Endothelial cell of hepatic sinusoid (primary cell): Measurements from ENCODE around the gene POU4F1.

Experiments used
- in situ Hi-C: cut with HindIII; loops from 2 replicates; pipeline ENCODE4 v1.10.0; 2017; ENCODE audit warnings: low sequenced_read_pairs

The POU4F1 gene

DNA sequence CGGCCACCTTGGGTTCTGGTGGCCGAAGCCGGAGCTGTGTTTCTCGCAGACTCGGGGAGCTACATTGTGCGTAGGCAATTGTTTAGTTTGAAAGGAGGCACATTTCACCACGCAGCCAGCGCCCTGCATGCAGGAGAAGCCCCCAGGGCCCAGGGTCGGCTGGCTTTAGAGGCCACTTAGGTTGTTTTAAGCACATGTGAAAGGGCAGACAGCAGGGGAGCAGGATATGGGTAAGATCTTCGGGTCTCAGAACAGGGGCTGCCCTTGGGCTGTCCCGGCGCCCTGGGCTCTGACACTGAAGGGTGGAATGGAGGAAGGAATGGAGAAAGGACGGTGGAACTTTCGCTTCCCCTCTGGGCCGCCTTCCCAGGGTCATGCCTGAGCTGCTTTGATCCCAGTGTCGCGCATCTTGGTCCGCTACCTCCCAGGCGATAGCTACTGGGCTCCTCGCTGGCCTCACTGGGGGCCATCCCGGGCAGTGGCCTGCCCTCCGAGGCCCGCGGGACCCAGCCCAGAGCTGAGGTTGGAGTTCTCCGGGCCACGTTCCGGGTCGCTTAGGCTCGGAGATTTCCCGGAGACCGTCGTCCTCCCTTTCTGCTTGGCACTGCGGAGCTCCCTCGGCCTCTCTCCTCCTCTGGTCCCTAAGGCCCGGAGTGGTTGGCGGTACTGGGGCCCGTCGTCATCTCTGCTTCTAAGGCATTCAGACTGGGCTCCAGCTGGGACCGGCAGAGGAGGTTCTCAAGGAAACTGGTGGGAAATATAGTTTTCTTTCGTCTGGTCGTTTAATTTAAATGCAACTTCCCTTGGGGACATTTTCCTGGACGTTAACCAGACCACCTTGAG is 4.3 kb upstream of the POU4F1 start:
- in situ Hi-C loops, result no loop called here

DNA sequence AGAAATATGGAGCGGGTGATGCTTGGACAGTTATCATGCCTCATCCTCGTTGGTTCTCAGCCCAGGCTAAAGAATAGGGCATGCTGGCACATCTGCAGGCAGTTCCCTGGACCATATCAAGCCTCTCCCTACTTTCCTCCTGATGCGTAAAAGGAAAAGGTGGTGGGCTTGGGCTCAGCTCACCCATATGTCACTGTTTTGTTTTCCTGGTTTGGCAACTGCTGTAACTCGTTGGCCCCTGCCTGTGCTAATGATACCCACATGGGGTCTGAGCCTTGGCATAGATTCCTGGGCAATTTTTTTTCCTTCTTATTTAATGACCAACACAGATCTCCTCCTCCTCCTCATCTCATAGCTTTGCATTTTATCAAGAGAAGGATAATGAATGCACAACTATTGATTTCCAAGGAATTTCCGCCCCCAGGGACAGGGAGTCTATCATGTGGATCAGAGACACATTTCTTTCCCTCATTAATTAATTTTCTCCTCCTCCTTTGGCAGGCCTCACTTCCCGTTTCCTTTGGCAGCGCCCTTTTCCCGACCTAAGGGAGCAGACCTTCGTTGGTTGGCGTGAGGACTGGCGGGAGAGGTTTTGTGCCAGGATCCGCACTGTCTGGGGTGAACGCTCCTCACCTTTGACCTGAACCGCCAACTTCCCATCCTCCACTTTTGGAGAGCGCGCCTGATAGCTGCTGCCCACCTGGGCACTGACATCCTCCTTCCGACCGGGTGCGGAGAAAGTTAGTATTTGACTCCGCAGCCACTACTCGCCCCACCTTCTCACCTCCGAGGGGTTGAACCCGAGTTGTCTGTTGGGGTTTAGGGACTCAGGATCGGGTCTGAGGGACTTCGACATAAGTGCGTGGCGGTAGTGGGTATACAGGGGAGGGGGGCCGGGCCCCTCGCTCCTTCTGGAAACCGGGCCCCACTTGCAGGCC is 3.4 kb upstream of the POU4F1 start:
- in situ Hi-C loops, result no loop called here

DNA sequence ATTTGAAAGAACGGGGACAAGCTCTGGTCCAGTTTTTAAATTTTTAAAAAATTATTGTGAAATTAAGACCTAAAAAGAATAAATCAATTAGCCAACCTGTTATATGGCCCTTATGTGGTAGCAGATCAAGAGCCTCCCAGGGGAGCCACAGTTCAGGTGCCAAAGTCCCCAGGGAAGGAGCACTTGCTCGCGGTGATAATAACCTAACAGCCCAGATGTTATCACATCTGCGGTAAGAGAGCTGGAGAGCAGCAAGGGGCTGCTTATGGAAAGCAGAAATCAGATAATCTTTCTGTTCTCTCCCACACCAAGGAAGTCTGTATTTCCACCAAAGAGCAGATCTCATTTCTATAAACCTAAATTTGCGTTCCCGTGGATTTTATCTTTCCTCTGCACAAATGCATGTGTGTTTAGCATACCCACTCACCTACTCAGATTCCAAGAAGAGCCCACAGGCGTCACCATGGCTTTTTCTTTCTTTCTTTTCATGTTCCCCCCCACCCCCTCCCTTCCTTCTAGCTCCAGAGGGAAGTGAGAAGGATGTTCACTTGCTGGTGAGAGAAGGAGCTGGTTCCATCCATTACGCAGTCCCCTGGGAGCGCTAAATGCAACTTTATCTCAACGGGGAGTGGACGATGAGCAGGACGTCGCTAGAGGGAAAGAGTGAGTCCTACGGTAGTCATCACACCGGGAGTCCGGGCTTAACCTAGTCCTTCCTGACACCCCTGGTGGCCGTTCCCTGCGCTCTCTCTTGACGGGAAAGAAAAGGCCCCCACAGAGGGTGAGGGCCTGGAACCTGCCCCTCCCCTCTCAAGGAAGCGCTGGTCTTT is 1.6 kb upstream of the POU4F1 start:
- in situ Hi-C loops, result no loop called here

DNA sequence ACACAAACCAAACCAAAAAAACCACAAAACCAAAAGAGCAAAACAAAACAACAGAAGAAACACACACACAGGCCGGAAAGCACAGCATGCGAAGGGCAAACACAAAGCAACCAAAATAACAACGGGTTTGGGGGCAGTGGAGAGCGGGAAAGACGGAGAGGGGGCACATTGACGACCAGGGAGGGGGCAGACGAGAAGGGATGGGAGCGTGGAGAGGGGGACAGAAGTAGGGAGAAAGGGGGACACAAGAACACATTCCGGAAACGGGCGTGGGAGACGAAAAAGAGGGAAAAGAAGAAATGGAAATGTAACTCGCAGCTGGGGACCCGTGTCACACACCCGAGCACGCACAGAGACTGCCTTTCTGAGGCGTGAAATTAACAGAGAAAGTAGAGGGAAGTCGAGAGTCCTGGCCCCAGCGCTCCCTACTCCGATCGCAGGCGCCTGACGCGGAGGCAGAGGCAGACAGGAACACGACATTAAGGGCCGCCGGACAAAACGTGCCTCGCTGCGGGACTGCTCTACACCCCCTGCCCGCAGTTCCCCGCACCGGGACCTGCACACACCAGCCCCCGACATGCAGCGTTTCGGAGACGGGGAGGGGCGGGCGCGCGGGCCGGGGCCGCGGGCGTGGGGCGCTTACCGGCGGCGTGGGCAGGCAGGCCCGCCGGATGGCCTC is 652 bp downstream of the POU4F1 start:
- in situ Hi-C loops, result no loop called here

DNA sequence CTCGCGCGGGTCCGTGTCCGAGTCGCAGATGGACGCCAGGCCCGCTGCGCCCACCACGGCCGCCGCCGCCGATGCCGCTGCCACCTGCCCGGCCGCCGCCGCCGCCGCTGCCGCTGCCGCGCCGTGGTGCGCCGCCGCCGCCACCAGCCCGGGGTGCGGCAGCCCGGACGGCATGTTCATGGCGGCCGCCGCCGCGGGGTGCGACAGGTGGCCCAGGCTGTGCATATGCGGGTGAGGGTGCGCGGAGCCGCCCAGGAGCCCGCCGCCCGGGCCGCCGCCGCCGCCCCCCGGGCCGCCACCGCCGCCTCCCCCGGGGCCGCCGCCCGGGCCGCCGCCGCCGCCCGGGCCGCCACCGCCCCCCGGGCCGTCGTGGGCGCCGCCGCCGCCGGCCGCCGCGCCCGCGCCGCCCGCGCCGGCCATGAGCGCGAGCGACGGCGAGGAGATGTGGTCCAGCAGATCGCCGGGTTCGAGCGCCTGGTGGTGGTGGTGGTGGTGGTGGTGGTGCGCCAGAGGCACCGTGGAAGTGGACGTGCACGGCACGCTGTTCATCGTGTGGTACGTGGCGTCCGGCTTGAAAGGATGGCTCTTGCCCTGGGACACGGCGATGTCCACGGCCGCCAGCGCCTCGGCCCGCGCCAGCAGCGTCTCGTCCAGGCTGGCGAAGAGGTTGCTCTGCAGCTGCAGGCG is 1.3 kb downstream of the POU4F1 start:
- in situ Hi-C loops, result no loop called here

DNA sequence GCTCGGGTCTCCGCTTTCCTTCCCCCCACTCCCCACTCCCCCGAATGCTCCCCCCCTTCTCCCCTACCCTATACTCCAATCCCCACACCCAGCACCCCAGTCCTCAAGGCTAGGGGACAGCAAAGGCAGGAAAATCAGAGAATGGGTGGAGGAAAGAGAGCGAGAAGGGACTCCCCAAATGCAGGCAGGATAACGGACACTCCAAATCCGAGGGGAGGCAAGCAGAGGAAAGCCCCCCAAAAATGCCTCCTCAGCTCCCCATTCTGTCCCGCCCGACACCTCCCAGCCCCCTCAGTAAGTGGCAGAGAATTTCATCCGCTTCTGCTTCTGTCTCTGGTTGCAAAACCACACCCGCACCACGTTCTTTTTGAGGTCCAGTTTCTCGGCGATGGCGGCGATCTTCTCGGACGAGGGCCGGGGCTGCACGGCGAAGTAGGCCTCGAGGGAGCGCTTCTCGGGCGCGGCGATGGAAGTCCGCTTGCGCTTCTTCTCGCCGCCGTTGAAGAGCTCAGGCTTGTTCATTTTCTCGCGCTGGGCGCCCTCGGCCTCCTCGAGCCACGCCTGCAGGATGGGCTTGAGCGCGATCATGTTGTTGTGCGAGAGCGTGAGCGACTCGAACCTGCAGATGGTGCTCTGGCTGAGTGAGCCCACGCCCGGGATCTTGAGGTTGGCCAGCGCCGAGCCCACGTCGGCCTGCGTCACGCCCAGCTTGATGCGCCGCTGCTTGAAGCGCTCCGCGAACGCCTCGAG is 2.1 kb downstream of the POU4F1 start:
- in situ Hi-C loops, result no loop called here

DNA sequence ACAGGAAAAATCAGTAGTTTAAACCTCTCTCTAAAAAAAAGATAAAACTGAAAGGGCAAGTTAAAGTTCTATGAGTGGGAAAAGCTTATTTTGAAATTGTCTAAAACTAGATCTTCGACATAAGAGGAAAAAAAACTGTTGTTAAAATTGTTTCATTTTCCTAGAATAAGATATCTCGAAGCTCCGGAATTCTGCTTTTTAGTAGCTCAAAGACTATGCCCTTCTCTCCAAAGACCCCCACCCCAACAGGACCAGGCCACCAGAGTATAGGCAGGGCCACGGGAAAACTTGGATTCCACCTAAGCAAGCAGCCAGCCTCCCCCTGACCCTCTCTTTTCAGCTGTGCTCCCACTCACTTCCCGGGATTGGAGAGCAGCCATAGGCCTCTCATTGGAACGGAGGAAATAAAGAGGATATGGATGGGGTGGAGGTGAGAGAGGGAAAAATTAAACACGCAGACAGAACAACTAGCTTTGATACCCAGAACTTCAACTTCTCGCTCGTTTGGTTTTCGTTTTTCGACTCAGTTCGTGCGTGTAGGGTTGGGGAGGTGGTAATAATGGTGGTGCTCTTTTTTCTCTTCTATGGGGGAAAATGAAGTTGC is 3.0 kb downstream of the POU4F1 start:
- in situ Hi-C loops, result no loop called here

DNA sequence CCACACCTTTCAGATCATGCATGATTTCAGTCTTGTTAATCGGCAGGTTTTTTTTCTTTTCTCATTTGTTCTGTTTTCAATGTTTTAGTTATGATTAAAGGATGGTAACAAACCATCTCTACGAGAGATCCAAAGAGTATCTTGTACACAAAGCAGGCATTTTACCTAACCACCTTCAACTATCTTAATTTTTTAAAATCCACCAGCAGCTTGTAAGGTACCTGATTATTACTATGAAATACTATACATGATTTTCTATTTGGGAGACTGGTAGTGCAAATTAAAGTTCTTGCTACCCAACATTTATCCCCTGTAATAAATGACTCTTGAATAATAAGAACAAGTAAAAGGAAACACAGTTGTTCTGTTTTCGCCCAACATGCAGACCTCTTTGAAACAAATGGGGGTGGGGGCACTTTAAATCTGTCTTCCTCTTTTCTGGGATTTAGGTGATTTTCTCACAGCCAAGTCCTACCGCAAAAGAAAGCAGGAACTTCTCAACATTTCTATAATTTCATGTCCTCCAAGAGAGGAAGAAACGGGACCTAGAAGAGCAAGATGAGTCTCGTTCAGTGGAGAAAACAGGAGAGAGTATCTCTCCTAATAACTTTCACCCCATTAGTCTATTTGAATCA is 3.6 kb downstream of the POU4F1 start:
- in situ Hi-C loops, result loop anchor here (25.0 kb wide), 1 partner anchor 462 kb away; no protein-coding TSS in a partner anchor

DNA sequence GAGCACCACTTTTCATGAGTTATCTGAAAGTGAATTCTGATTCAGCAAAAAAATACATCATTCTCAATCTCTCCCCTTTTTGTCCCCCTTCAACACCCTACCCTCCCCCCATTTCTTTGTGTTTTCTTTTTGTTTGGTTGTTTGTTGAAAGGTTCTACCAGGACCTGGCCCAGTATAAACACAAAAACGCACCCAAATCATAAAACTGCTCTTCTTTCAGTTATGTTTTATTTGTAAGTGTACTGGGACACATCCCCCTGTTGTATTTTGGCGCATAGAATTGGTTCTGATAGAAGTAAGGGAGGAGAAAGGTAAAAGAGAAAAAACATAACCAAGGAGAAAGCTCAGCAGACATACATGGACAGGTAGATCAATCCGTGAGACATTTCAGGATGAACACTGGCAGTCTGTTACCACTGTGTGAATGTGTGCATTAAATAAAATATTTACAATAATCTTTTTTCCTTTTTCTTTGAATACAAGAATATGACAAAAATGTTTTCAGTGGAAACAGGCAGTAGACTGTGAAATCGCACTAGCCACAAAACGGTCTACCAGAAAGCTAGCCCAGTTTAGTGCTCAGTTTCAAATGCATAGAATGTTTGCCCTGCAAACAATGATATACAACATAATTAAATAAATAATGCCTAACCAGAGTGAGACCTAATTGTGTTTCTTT is 4.2 kb downstream of the POU4F1 start:
- in situ Hi-C loops, result loop anchor here (25.0 kb wide), 1 partner anchor 462 kb away; no protein-coding TSS in a partner anchor

DNA sequence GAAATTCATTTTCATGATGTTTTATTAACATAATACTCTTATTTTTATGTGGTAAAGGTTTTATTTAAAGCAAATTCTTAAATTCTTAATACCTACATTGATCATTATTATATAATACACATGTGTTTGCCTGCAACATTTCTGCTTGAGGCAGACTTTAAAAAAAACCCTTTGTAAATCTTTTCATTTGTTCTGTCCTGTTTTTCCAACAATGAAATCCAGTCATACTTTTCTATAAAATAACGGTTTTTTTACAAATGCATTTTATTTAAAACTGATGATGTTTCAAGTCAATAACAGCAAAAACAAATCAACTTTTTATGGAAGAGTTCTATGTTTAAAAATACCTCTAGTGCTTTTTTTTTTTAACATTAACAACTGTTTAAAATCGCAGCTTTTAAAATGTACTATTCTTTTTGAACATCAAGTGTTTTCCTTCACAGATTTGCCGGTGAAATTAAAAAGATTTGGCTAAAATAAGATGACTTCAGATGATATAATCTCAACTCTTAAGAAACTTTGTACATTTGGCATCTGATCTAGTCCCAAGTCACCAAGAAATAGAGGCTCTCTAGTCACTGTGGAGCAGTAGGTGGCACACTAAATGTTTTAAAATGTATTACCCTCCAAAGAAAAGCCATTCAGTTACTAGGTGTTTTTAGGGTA is 5.1 kb downstream of the POU4F1 start:
- in situ Hi-C loops, result loop anchor here (25.0 kb wide), 1 partner anchor 461 kb away; no protein-coding TSS in a partner anchor

DNA sequence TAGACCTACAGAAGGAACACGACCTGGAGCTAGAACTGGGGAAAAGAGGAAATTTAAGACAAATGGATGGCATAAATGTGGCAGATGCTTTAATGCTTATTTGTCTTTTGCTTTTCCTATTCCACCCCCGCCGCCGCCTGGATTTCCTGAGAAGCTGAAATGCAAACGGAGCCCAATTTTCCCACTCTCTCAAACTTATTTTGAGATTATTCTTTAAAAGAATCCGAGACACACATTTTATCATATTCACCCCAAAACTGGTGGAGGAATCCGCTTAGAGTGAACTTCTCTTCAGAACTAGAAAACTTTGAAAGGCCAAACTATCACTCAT is 5.8 kb downstream of the POU4F1 start:
- in situ Hi-C loops, result loop anchor here (25.0 kb wide), 1 partner anchor 460 kb away; no protein-coding TSS in a partner anchor

DNA sequence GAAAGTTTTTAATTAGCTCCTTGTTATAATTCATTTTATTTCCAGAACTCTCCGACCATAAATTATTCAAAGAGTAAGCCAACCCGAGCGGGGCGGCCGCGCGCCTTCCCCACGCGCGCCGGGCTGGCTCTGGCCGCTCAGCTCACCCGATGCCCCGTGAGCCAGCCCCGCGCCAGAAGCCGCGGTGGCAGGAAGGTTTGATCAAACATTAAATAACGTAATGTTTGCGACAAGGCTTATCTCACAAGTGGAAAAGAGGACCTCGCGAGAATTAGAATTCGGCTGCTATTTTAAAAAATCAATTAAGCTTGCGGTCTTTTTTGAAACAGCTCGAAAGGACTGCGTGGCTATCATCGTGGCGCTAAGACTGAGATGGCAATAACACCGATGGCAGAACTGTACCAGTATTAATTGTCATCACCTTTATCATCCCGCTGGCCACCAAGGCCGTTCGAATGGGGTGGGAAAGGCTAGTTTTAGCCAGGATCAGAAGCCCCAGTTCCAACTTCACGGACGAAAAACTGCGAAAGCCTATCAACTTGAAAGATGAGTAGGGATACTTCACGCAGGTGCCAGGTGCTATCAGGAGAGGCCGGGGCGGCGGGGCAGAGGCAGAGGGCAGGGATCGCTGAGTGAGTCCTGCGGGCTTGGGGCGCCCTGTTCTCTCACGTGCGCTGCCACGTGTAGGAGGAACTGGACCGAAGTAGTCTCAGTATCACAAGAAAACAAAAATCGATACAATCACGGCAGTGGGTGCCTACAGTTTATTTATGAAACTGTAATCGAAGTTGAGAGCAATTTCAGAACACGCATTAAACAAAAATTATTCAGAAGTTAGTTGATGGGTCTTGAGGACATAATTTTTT is 6.4 kb downstream of the POU4F1 start:
- in situ Hi-C loops, result loop anchor here (25.0 kb wide), 1 partner anchor 460 kb away; no protein-coding TSS in a partner anchor

DNA sequence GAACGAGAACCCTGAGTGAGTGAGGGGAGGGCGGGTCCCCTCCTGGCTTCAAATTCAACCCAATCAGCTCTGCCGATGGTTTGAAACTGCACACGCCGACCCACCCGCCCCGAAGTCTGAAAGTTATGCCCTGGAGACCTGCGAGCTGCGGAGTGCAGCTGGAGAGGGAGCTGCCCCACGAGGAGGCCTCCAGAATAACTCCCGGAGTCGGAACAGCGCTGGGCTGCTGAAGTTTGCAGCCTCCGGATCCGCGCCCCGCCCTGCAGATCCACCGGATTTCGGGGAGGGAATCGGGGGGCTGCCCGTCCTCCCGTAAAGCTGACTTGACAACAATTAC is 7.0 kb downstream of the POU4F1 start:
- in situ Hi-C loops, result loop anchor here (25.0 kb wide), 1 partner anchor 459 kb away; no protein-coding TSS in a partner anchor

DNA sequence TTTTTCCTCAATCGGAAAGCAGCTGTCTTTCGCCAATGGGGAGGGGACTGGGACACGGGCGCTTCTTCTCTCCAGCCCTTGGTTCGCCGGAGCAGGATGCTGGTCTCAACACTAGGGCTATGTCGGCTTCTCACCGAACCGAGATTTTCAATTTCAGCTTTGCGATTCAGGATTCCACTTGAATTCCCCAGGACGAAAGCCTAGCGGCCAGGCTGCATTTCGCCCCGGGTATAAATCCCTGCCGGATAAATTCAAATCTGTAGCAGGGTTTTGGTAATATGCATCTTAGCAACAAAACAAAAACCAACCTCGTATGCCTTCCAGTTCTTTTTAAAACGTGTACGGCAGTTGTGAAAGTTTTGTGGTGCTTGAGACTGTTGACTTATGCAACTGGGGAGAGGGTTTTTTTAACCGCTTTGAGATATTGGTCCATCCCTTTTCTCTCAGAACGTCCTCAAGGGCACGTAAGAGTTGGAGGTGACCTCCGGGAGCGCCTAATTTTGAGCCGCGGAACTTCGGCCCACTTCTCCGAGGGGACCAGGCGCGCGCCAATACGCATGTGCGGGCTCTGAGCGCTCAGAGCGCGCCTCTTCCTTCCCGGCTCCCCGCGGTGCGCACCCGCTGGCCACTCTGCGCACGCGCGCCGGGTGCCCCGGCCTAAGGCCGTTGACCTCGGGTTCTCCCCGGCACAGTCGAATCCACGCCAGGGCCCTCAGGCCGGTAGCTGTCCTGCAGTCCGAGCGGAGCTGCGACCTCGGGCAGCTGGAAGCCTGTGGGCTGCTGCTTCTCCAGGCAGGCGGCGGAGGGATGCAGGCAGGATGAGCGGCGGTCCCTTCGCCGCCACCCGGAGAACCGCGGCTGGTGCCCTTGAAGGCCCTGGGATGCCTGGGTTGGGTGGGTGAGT is 7.6 kb downstream of the POU4F1 start:
- in situ Hi-C loops, result loop anchor here (25.0 kb wide), 1 partner anchor 458 kb away; no protein-coding TSS in a partner anchor

DNA sequence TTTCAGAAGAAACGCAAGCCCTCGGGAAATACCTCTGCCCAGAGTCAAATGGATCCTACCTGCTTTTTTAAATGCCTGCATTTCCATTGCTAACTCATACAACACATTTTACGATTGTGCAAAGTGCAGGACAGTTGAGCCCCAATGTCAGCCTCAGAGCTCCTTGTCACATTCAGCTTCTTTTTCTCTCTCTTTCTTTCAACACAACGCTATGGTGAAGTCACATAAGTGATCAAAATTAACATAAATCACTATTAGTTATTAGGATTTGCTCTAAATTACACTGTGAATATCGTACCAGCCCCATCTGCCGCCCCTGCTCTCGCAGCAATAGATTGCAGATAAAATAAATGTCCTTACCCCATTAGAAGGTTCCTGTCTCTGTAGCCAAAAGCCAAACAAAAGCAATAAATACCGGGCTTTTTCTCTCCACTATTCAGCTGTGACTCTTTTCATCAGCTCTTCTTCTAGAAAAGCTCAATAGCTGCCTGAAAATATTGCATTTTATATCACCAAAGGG is 8.8 kb downstream of the POU4F1 start:
- in situ Hi-C loops, result loop anchor here (25.0 kb wide), 1 partner anchor 457 kb away; no protein-coding TSS in a partner anchor
